Mucosa of stomach (tissue), 1 donor: ENCODE measurements around the gene COL13A1.

Experiments
- H3K27me3 ChIP-seq: one replicate; pipeline ENCODE4 v1.7.0; 2013; ENCODE audit warnings: mild to moderate bottlenecking, low read length; ENCODE audit not compliant: control insufficient read depth, insufficient read depth
- H3K36me3 ChIP-seq: one replicate; pipeline ENCODE4 v1.7.0; 2013; ENCODE audit warnings: low read length; ENCODE audit not compliant: control insufficient read depth, insufficient read depth
- H3K4me1 ChIP-seq: one replicate; pipeline ENCODE4 v1.7.0; 2013; ENCODE audit warnings: mild to moderate bottlenecking, low read length; ENCODE audit not compliant: control insufficient read depth, insufficient read depth
- H3K4me3 ChIP-seq: one replicate; pipeline ENCODE4 v1.7.0; 2013; ENCODE audit warnings: low read length
- H3K9ac ChIP-seq: one replicate; pipeline ENCODE4 v1.7.0; 2013; ENCODE audit warnings: mild to moderate bottlenecking, low read length, moderate library complexity
- H3K9me3 ChIP-seq: one replicate; pipeline ENCODE4 v1.7.0; 2013; ENCODE audit warnings: mild to moderate bottlenecking, low read length, moderate library complexity; ENCODE audit not compliant: control insufficient read depth
- donor health status: Pancreatic carcinoma.

COL13A1 gene

GRCh38 chr10:69898524-69898923 is 96.8 kb downstream of the COL13A1 start:
- H3K4me1 ChIP-seq = no peaks in the 10 kb centered on the region
- no peaks in the 10 kb centered on the region for H3K27me3 ChIP-seq
- H3K4me3 ChIP-seq = no peak overlapping the region

GRCh38 chr10:69898941-69899340 is 97.2 kb downstream of the COL13A1 start:
- no peak overlapping the region for H3K9ac ChIP-seq
- no peak overlapping the region for H3K4me3 ChIP-seq
- no peaks in the 10 kb centered on the region for H3K27me3 ChIP-seq
- no peaks in the 10 kb centered on the region for H3K36me3 ChIP-seq
- H3K4me1 ChIP-seq = no peaks in the 10 kb centered on the region
- H3K9me3 ChIP-seq = no peaks in the 10 kb centered on the region

More at GRCh38 chr10:69898524-69898923, 96.8 kb downstream of the COL13A1 start:
- Histone ChIP-seq H3K9me3 (no peaks in the 10 kb centered on the region), H3K36me3 (no peaks in the 10 kb centered on the region), H3K9ac (no peak overlapping the region)

GRCh38 chr10:69899727-69900595 is 98.3 kb downstream of the COL13A1 start:
- no peak overlapping the region for H3K9ac ChIP-seq
- no peaks in the 10 kb centered on the region for H3K27me3 ChIP-seq
- no peak overlapping the region for H3K4me3 ChIP-seq
- H3K36me3 ChIP-seq = no peaks in the 10 kb centered on the region
- H3K4me1 ChIP-seq = no peaks in the 10 kb centered on the region
- H3K9me3 ChIP-seq = no peaks in the 10 kb centered on the region

- H3K4me3 ChIP-seq = no peak overlapping the region
- H3K4me1 ChIP-seq = no peaks in the 10 kb centered on the region
- no peaks in the 10 kb centered on the region for H3K36me3 ChIP-seq
- no peaks in the 10 kb centered on the region for H3K9me3 ChIP-seq
- no peak overlapping the region for H3K9ac ChIP-seq
- H3K27me3 ChIP-seq = no peaks in the 10 kb centered on the region
Measured at GRCh38 chr10:69901022-69901421, 99.3 kb downstream of the COL13A1 start.

- no peaks in the 10 kb centered on the region for H3K36me3 ChIP-seq
- H3K9ac ChIP-seq = no peak overlapping the region
- H3K4me1 ChIP-seq = no peaks in the 10 kb centered on the region
- H3K9me3 ChIP-seq = no peaks in the 10 kb centered on the region
- H3K27me3 ChIP-seq = no peaks in the 10 kb centered on the region
- H3K4me3 ChIP-seq = no peak overlapping the region
Measured at GRCh38 chr10:69901628-69902505, 100.2 kb downstream of the COL13A1 start.

- H3K27me3 ChIP-seq = no peaks in the 10 kb centered on the region
- H3K9me3 ChIP-seq = no peaks in the 10 kb centered on the region
- no peak overlapping the region for H3K9ac ChIP-seq
- H3K4me3 ChIP-seq = no peak overlapping the region
- no peaks in the 10 kb centered on the region for H3K4me1 ChIP-seq
- no peaks in the 10 kb centered on the region for H3K36me3 ChIP-seq
Measured at GRCh38 chr10:69902835-69903535, 101.3 kb downstream of the COL13A1 start.

- Histone ChIP-seq H3K9me3 (no peaks in the 10 kb centered on the region), H3K9ac (no peak overlapping the region), H3K36me3 (no peaks in the 10 kb centered on the region), H3K4me1 (no peaks in the 10 kb centered on the region), H3K27me3 (no peaks in the 10 kb centered on the region), H3K4me3 (no peak overlapping the region)
Measured at GRCh38 chr10:69904533-69904932, 102.8 kb downstream of the COL13A1 start.

GRCh38 chr10:69906425-69906824 is 104.7 kb downstream of the COL13A1 start:
- H3K36me3 ChIP-seq = no peaks in the 10 kb centered on the region
- H3K4me1 ChIP-seq = peaks cover under 1% of the 10 kb centered on the region
- H3K9me3 ChIP-seq = no peaks in the 10 kb centered on the region
- no peak overlapping the region for H3K4me3 ChIP-seq
- no peak overlapping the region for H3K9ac ChIP-seq
- H3K27me3 ChIP-seq = no peaks in the 10 kb centered on the region

GRCh38 chr10:69907517-69907916 is 105.8 kb downstream of the COL13A1 start:
- Histone ChIP-seq H3K9me3 (no peaks in the 10 kb centered on the region), H3K9ac (no peak overlapping the region), H3K36me3 (no peaks in the 10 kb centered on the region), H3K4me3 (no peak overlapping the region), H3K4me1 (peaks cover 6% of the 10 kb centered on the region), H3K27me3 (no peaks in the 10 kb centered on the region)

GRCh38 chr10:69908124-69908523 is 106.4 kb downstream of the COL13A1 start:
- H3K4me1 ChIP-seq = peaks cover 6% of the 10 kb centered on the region
- H3K9ac ChIP-seq = no peak overlapping the region
- no peaks in the 10 kb centered on the region for H3K36me3 ChIP-seq
- no peaks in the 10 kb centered on the region for H3K27me3 ChIP-seq
- H3K9me3 ChIP-seq = no peaks in the 10 kb centered on the region
- H3K4me3 ChIP-seq = no peak overlapping the region

GRCh38 chr10:69910561-69910960 is 108.9 kb downstream of the COL13A1 start:
- Histone ChIP-seq H3K4me1 (peaks cover 6% of the 10 kb centered on the region), H3K4me3 (no peak overlapping the region), H3K9ac (no peak overlapping the region), H3K27me3 (peaks cover 11% of the 10 kb centered on the region), H3K36me3 (no peaks in the 10 kb centered on the region), H3K9me3 (no peaks in the 10 kb centered on the region)
